Lung microvascular endothelial cell (primary cell): ENCODE data around the gene ALLC. TPM values are rescaled to one million over a fixed set of nuclear protein-coding genes. Genes with fewer than 3 reads are reported as not detected.
A peak's percentile ranks its signal among the peaks of the same experiment; 100 is the strongest.

ENCODE experiments used
- DNase-seq, 2 donors: peaks; one replicate each; pipeline versions ENCODE4 v3.0.0 to v3.0.0-alpha.2; 2010; ENCODE audit warnings: low read depth in 2 of 2
- total RNA-seq: library from RNA; depleted of rRNA; stranded (reverse); fragments of >200 nt; gene quantifications from 2 replicates; pipeline ENCODE4 v1.2.1, GENCODE V29; 2014

ALLC gene
- total RNA-seq, 1 donor from 2014 or later, result not detected

GRCh38 chr2:3675687-3676086, 17.7 kb downstream of the ALLC start:
- no peak for DNase-seq

- no peak for DNase-seq
Measured at GRCh38 chr2:3677436-3677835, 19.4 kb downstream of the ALLC start.

GRCh38 chr2:3678212-3678611, 20.2 kb downstream of the ALLC start:
- DNase-seq, result no peak

- no peak for DNase-seq
Measured at GRCh38 chr2:3679180-3679579, 21.2 kb downstream of the ALLC start.

- DNase-seq, result no peak
Measured at GRCh38 chr2:3679616-3680393, 21.8 kb downstream of the ALLC start.

- DNase-seq, result no peak
Measured at GRCh38 chr2:3680548-3681345, 22.7 kb downstream of the ALLC start.

- no peak for DNase-seq
Measured at GRCh38 chr2:3681625-3682024, 23.6 kb downstream of the ALLC start.

- DNase-seq, result peak in 1 of 2 donors; percentile 52
Measured at GRCh38 chr2:3682811-3683210, 24.8 kb downstream of the ALLC start.

GRCh38 chr2:3683748-3684454, 25.9 kb downstream of the ALLC start:
- DNase-seq, result peak in 1 of 2 donors; percentile 34

- DNase-seq, result no peak
Measured at GRCh38 chr2:3689998-3690748, 32.2 kb downstream of the ALLC start.

GRCh38 chr2:3692375-3692774, 34.4 kb downstream of the ALLC start:
- peak; percentile 45 to 59 for DNase-seq

- no peak for DNase-seq
Measured at GRCh38 chr2:3696545-3696944, 38.5 kb downstream of the ALLC start.

- DNase-seq, result no peak
Measured at GRCh38 chr2:3701071-3701470, 43.1 kb downstream of the ALLC start.

GRCh38 chr2:3703236-3703756, 45.3 kb downstream of the ALLC start, which contains the start of gene DCDC2C:
DCDC2C (plus strand) TSS chr2:3703575; CDS start chr2:3703752, 177 bp downstream.
- DNase-seq, result no peak

GRCh38 chr2:3703757-3704355, 45.9 kb downstream of the ALLC start:
- no peak for DNase-seq

- DNase-seq, result no peak
Measured at GRCh38 chr2:3704692-3705091, 46.7 kb downstream of the ALLC start.

GRCh38 chr2:3705782-3706181, 47.8 kb downstream of the ALLC start:
- DNase-seq, result no peak

GRCh38 chr2:3706892-3707291, 48.9 kb downstream of the ALLC start:
- DNase-seq, result no peak

- no peak for DNase-seq
Measured at GRCh38 chr2:3708576-3708975, 50.6 kb downstream of the ALLC start.

GRCh38 chr2:3709225-3709624, 51.2 kb downstream of the ALLC start:
- no peak for DNase-seq

- no peak for DNase-seq
Measured at GRCh38 chr2:3712424-3712823, 54.4 kb downstream of the ALLC start.
